Nephron (organoid): Measurements from ENCODE around the gene LRRTM4.

Experiments used
- H3K27ac Mint-ChIP-seq, 3 experiments: 2 replicates each; pipeline ENCODE4 v1.8.0; 2020; ENCODE audit warnings: mixed read lengths in 3 of 3, mild to moderate bottlenecking in 2 of 3, moderate library complexity in 1 of 3
- H3K27me3 Mint-ChIP-seq: 2 replicates; pipeline ENCODE4 v1.8.0; 2021; ENCODE audit warnings: low read depth, mild to moderate bottlenecking, moderate library complexity, mixed read lengths
- H3K36me3 Mint-ChIP-seq: 2 replicates; pipeline ENCODE4 v1.8.0; 2020; ENCODE audit warnings: low read depth, mixed read lengths
- H3K4me1 Mint-ChIP-seq: 2 replicates; pipeline ENCODE4 v1.8.0; 2020; ENCODE audit warnings: mixed read lengths
- H3K4me3 Mint-ChIP-seq, 3 experiments: 2 replicates each; pipeline ENCODE4 v1.8.0; 2020; ENCODE audit warnings: mild to moderate bottlenecking in 3 of 3, mixed read lengths in 3 of 3, moderate library complexity in 2 of 3
- H3K9me3 Mint-ChIP-seq: 2 replicates; pipeline ENCODE4 v1.8.0; 2020; ENCODE audit warnings: mixed read lengths
- TF ChIP-seq, protein P1 (sequence below), 3 experiments: fragments of 200-600 bp; sonication (generic); IDR thresholded peaks; one replicate each; pipeline ENCODE4 v1.5.0; 2021; ENCODE audit warnings: antibody characterized with exemption in 3 of 3; ENCODE audit not compliant: unreplicated experiment in 3 of 3

LRRTM4 gene

DNA sequence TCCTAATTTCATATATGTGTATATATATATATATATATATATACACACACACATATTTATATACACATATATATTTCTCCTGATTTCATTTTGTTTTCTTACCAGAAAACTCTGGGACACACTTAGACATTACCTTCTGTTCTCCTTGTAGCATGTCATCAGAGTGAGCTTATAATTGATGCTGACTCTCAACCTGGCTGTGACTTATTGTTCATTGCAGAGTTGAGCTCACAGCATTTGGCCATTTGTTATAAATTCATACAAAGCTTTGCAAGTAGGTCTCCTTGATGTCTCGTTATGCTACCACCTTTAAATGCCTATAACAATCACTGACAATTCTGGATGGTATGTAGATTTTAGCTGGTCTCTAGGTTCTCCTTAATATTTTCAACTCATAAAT lies 314.8 kb downstream of the LRRTM4 start:
- no peak overlapping the region for H3K27ac Mint-ChIP-seq
- TF ChIP-seq, protein P1, sequence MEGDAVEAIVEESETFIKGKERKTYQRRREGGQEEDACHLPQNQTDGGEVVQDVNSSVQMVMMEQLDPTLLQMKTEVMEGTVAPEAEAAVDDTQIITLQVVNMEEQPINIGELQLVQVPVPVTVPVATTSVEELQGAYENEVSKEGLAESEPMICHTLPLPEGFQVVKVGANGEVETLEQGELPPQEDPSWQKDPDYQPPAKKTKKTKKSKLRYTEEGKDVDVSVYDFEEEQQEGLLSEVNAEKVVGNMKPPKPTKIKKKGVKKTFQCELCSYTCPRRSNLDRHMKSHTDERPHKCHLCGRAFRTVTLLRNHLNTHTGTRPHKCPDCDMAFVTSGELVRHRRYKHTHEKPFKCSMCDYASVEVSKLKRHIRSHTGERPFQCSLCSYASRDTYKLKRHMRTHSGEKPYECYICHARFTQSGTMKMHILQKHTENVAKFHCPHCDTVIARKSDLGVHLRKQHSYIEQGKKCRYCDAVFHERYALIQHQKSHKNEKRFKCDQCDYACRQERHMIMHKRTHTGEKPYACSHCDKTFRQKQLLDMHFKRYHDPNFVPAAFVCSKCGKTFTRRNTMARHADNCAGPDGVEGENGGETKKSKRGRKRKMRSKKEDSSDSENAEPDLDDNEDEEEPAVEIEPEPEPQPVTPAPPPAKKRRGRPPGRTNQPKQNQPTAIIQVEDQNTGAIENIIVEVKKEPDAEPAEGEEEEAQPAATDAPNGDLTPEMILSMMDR (IDR thresholded peaks at IDR 0.05; ENCODE audit: unreplicated experiment in 3 of 3): no peak
- no peaks in the 10 kb centered on the region for H3K27me3 Mint-ChIP-seq
- no peaks in the 10 kb centered on the region for H3K9me3 Mint-ChIP-seq
- no peaks in the 10 kb centered on the region for H3K4me1 Mint-ChIP-seq
- H3K4me3 Mint-ChIP-seq: no peak overlapping the region
- H3K36me3 Mint-ChIP-seq: no peaks in the 10 kb centered on the region

DNA sequence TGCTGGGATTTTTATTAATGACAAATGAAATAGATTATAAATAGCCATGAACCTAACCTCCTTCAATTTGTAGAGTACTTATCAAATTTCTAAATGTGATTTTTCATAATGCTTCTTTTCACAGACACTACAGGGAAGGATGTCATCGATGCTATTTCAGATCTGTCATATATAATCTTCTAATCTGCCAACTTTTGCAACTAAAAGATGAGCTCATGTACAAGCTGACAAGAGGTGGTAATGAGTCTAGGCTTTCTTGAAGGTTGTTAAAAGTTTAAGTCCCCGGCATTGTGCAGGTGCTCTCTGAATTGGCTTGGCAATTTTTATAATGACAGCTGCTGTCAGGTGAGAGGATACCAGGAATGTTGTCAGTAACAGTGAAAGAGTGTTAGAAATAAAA lies 320.4 kb downstream of the LRRTM4 start:
- H3K9me3 Mint-ChIP-seq: no peaks in the 10 kb centered on the region
- TF ChIP-seq, protein P1 (IDR thresholded peaks at IDR 0.05; ENCODE audit: unreplicated experiment in 3 of 3): no peak

DNA sequence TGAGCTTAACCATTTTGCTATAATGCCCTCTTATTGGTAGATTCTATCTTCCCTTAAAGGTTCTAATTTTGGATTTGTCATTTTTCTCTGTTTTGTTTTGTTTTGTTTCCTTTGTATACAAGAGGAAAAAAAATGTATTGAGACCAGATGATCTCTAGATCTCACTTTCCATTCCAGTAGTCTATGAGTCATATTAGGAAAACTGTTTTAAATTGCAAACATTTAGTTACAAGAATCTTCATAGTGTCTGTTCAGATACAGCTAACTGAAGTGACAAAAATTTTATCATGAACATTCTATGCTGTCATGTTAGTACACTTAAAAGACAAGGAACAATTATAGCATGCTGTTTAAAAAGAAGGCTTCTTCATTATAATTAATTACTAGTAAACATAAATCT lies 322.8 kb downstream of the LRRTM4 start:
- Mint-ChIP-seq H3K4me3 (no peak overlapping the region), H3K27me3 (no peaks in the 10 kb centered on the region), H3K4me1 (no peaks in the 10 kb centered on the region), H3K27ac (no peak overlapping the region), H3K36me3 (no peaks in the 10 kb centered on the region), H3K9me3 (no peaks in the 10 kb centered on the region)
- TF ChIP-seq, protein P1 (IDR thresholded peaks at IDR 0.05; ENCODE audit: unreplicated experiment in 3 of 3): no peak

More for the DNA sequence above, 320.4 kb downstream of the LRRTM4 start:
- Mint-ChIP-seq H3K4me1 (no peaks in the 10 kb centered on the region), H3K27ac (no peak overlapping the region), H3K36me3 (no peaks in the 10 kb centered on the region), H3K27me3 (no peaks in the 10 kb centered on the region), H3K4me3 (no peak overlapping the region)

DNA sequence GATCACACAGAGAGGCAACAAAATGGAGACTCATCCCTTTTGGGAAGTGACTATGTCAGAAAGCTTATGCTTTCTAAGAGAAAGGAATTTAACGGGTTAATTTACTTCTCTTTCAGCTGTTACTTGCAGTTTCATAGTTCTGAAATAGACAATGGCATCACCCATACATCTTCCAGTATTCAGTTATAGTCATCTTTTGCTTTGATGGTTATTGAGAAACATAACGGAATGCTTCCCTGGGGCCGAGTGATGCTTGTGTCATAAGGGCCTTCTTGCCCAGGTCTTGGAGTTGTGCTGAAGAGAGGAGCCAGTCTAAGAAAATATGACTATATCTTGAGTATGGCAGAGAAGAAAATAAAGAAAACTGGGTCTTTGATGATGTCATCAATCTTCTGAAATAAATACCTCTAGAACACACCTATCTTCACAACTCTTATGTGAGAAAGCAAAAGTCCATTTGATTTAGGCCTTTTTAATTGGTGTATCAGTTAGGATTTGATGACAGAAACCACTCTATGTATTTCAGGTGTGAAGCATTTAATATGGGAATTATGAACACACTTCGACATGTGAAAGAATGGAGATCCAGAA lies 328.2 kb downstream of the LRRTM4 start:
- TF ChIP-seq, protein P1 (IDR thresholded peaks at IDR 0.05; ENCODE audit: unreplicated experiment in 3 of 3): no peak
- no peaks in the 10 kb centered on the region for H3K9me3 Mint-ChIP-seq
- no peak overlapping the region for H3K4me3 Mint-ChIP-seq
- no peaks in the 10 kb centered on the region for H3K27me3 Mint-ChIP-seq
- H3K36me3 Mint-ChIP-seq: no peaks in the 10 kb centered on the region
- H3K27ac Mint-ChIP-seq: no peak overlapping the region
- no peaks in the 10 kb centered on the region for H3K4me1 Mint-ChIP-seq

DNA sequence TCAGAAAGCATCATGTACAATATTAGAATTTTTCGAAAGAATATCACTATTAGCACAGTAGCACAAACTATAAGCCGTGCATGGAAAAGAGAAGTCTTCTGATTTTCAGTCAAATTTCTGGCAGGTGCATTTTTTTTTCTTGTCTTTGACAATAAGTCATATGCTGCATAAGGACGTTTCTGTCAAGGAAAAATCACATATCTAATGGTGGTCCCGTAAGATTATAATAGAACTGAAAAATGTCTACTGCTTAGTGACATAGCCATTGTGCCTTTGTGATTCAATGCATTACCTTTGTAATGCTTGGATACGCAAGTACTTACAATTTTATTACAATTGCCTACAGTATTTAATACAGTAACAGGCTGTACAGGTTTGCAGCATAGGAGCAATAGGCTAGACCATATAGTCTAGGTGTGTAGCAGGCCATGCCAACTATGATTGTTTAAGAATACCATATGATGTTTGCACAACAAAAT lies 329.3 kb downstream of the LRRTM4 start:
- Mint-ChIP-seq H3K9me3 (no peaks in the 10 kb centered on the region), H3K27me3 (no peaks in the 10 kb centered on the region), H3K27ac (no peak overlapping the region), H3K36me3 (no peaks in the 10 kb centered on the region), H3K4me3 (no peak overlapping the region), H3K4me1 (no peaks in the 10 kb centered on the region)
- TF ChIP-seq, protein P1 (IDR thresholded peaks at IDR 0.05; ENCODE audit: unreplicated experiment in 3 of 3): no peak

DNA sequence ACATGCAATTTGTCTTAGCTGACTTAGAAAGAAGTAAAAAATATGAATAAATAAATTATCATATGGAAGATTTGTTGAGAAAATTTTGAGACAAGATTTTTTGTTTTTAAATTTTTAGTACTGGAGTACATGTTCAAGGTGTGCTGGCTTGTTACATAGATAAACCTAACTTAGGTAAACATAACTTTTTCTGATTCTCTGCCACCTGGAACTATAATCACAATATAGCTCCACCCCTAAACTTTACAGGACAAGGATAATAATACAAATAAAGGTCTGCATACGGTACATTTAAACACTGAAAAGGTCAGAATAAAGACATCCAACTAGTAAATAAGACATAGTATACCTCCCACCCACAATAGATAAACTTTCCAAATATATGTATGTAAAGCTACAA lies 330.5 kb downstream of the LRRTM4 start:
- Mint-ChIP-seq H3K27ac (no peak overlapping the region), H3K36me3 (no peaks in the 10 kb centered on the region), H3K4me3 (no peak overlapping the region), H3K9me3 (no peaks in the 10 kb centered on the region), H3K4me1 (no peaks in the 10 kb centered on the region), H3K27me3 (no peaks in the 10 kb centered on the region)
- TF ChIP-seq, protein P1 (IDR thresholded peaks at IDR 0.05; ENCODE audit: unreplicated experiment in 3 of 3): no peak
